ENCODE results near the gene ZNF576. TPM values are rescaled to one million over a fixed set of nuclear protein-coding genes. Genes with fewer than 3 reads are reported as not detected.

ZNF576 gene
- total and polyA plus RNA-seq, 2 experiments from 2014 or later = 5.9 to 16.9 TPM

GRCh38 chr19:43644181-43644580 is 47.8 kb downstream of the ZNF576 start:
- ATAC-seq = no peak
- no peaks in the 10 kb centered on the region for H3F3A ChIP-seq (replicated peaks; ENCODE audit: low read depth)
- no peak for TF ChIP-seq CREB1 (CRISPR knock-in tag; IDR thresholded peaks at IDR 0.05; ENCODE audit: low read depth)
- TF ChIP-seq NANOG (IDR thresholded peaks at IDR 0.05; ENCODE audit: borderline replicate concordance) = no peak
- TF ChIP-seq REST (IDR thresholded peaks at IDR 0.05; ENCODE audit: unreplicated experiment) = no peak
- TF ChIP-seq ZNF114 (CRISPR knock-in tag; IDR thresholded peaks at IDR 0.05) = no peak
- no peak for TF ChIP-seq STAT1 (IDR thresholded peaks at IDR 0.05; ENCODE audit: unreplicated experiment)
- TF ChIP-seq EZH2 (IDR thresholded peaks at IDR 0.05; ENCODE audit: low read depth, unreplicated experiment) = no peak
- TF ChIP-seq JUNB (IDR thresholded peaks at IDR 0.05; ENCODE audit: unreplicated experiment) = no peak
- TF ChIP-seq ETS1 (IDR thresholded peaks at IDR 0.05) = no peak
- no peak for TF ChIP-seq ZNF331 (CRISPR knock-in tag; IDR thresholded peaks at IDR 0.05; ENCODE audit: low read depth)
- TF ChIP-seq EZH2phosphoT487 (IDR thresholded peaks at IDR 0.05; ENCODE audit: unreplicated experiment) = no peak
- no peak for TF ChIP-seq POLR2AphosphoS5 (IDR thresholded peaks at IDR 0.05; ENCODE audit: low read depth)
- no peak for TF ChIP-seq CTCF (conservative IDR thresholded peaks at IDR 0.05; ENCODE audit: low read depth in 2 of 2)
- no peak for TF ChIP-seq ZNF462 (CRISPR knock-in tag; IDR thresholded peaks at IDR 0.05)
- H3K4me2 ChIP-seq = no peak overlapping the region
- no peak overlapping the region for H2AFZ ChIP-seq
- Mint-ChIP-seq H3K36me3 (ENCODE audit: low read depth) (peaks cover 41% of the 10 kb centered on the region), H3K4me1 (peaks cover 7% of the 10 kb centered on the region), H3K4me3 (no peak overlapping the region), H3K27me3 (ENCODE audit: insufficient read depth, low read depth, poor library complexity) (peaks cover 34% of the 10 kb centered on the region), H3K9me3 (peaks cover 28% of the 10 kb centered on the region), H3K27ac (no peak overlapping the region)
- no peaks in the 10 kb centered on the region for H3K4me1 ChIP-seq (ENCODE audit: insufficient read depth)
- no peaks in the 10 kb centered on the region; the same call in none of the 2 replicates for H3K36me3 ChIP-seq (ENCODE audit: insufficient read depth)
- no peaks in the 10 kb centered on the region for H3K79me2 ChIP-seq (replicated peaks; ENCODE audit: insufficient read depth)
- H3K4me3 ChIP-seq = no peak overlapping the region
- 0 out of 2 replicates have a peak, but pooled peaks cover 4% of the 10 kb centered on the region for H4K20me1 ChIP-seq (replicated peaks; ENCODE audit: insufficient read depth)
- no peak overlapping the region for H3K27ac ChIP-seq (ENCODE audit: low read depth)
- H3K9me2 ChIP-seq (ENCODE audit: insufficient read depth) = no peaks in the 10 kb centered on the region
- peaks cover 28% of the 10 kb centered on the region for H3K27me3 ChIP-seq (ENCODE audit: insufficient read depth)
- DNase-seq (ENCODE audit: low spot score) = no peak

Measured in GM23338 (cell line).